Mammary epithelial cell (primary cell): ENCODE results near the gene LRMDA.

Source experiments
- EZH2 ChIP-seq: IDR thresholded peaks from 2 replicates; pipeline ENCODE4 v1.6.1; 2012; ENCODE audit warnings: low read length, inconsistent platforms, borderline replicate concordance
- TF ChIP-seq, protein P1 (sequence below), 2 donors: IDR thresholded peaks in 1 of 2; conservative IDR thresholded peaks in 1 of 2; 2 replicates each; pipeline ENCODE4 v1.5.1; 2011 to 2012; ENCODE audit warnings: inconsistent platforms in 2 of 2, low read length in 2 of 2, mild to moderate bottlenecking in 2 of 2, control low read depth in 1 of 2, low read depth in 1 of 2; ENCODE audit not compliant: insufficient read depth in 1 of 2; ENCODE audit errors: extremely low read depth in 1 of 2

DNA sequence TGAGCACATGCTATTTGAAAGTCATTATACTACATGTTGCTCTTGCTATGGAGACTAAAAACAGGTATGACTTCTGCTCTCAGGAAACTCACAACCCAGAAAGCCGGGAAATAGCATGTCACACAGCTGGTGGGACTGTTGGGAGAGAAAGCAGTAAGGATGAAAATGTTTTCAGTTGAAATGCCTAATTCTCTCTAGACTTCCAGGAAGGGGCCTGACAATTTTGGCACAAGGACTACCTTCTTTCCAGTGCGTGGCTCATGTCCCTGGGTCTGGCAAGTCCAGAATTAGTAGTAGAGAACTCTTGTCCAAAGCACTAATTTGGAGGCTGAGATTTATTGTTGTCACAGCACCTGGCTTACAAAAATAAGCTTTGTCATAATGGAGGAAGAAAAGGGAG, 567.6 kb downstream of the LRMDA start:
- TF ChIP-seq, protein P1, sequence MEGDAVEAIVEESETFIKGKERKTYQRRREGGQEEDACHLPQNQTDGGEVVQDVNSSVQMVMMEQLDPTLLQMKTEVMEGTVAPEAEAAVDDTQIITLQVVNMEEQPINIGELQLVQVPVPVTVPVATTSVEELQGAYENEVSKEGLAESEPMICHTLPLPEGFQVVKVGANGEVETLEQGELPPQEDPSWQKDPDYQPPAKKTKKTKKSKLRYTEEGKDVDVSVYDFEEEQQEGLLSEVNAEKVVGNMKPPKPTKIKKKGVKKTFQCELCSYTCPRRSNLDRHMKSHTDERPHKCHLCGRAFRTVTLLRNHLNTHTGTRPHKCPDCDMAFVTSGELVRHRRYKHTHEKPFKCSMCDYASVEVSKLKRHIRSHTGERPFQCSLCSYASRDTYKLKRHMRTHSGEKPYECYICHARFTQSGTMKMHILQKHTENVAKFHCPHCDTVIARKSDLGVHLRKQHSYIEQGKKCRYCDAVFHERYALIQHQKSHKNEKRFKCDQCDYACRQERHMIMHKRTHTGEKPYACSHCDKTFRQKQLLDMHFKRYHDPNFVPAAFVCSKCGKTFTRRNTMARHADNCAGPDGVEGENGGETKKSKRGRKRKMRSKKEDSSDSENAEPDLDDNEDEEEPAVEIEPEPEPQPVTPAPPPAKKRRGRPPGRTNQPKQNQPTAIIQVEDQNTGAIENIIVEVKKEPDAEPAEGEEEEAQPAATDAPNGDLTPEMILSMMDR (conservative IDR thresholded peaks at IDR 0.05 in 1 of 2, IDR thresholded peaks at IDR 0.05 in 1 of 2; ENCODE audit: extremely low read depth in 1 of 2, insufficient read depth in 1 of 2, low read depth in 1 of 2, low read length in 2 of 2) = no peak
- TF ChIP-seq EZH2 = no peak
